Mesodermal cell (in vitro differentiated cells): ENCODE data around the gene CFAP58. TPM values are rescaled to one million over a fixed set of nuclear protein-coding genes. Genes with fewer than 3 reads are reported as not detected.

ENCODE experiments used
- H3K27ac ChIP-seq: 2 replicates; pipeline ENCODE4 v1.7.0; 2013; ENCODE audit warnings: mild to moderate bottlenecking, low read depth, low read length, moderate library complexity; ENCODE audit not compliant: severe bottlenecking
- H3K36me3 ChIP-seq: 2 replicates; pipeline ENCODE4 v1.7.1; 2013; ENCODE audit warnings: mild to moderate bottlenecking, low read length, moderate library complexity; ENCODE audit not compliant: control insufficient read depth, insufficient read depth
- H3K4me1 ChIP-seq: one replicate; pipeline ENCODE4 v1.7.1; 2013; ENCODE audit warnings: mild to moderate bottlenecking, low read length; ENCODE audit not compliant: insufficient read depth, control insufficient read depth, poor library complexity, severe bottlenecking
- H3K4me3 ChIP-seq: 2 replicates; pipeline ENCODE4 v1.7.0; 2013; ENCODE audit warnings: low read length, control low read depth, mild to moderate bottlenecking; ENCODE audit not compliant: insufficient read depth, poor library complexity, severe bottlenecking; ENCODE audit errors: extremely low read depth
- H3K9me3 ChIP-seq: 2 replicates; pipeline ENCODE4 v1.7.1; 2013; ENCODE audit warnings: mild to moderate bottlenecking, low read length, moderate library complexity; ENCODE audit not compliant: control insufficient read depth
- WGBS, 2 experiments: methylation state at CpG; one replicate each; pipeline ENCODE4 v1.1.5; 2013; ENCODE audit warnings: missing lambda C conversion rate in 2 of 2; ENCODE audit not compliant: insufficient coverage in 2 of 2; 5-methylcytosine and 5-hydroxymethylcytosine counted together
- polyA plus RNA-seq, 2 experiments: library from polyadenylated mRNA; stranded (reverse); fragments of 50-300 nt; gene quantifications; one replicate each; pipeline ENCODE4 v1.2.3, GENCODE V29; 2013

CFAP58 gene, protein sequence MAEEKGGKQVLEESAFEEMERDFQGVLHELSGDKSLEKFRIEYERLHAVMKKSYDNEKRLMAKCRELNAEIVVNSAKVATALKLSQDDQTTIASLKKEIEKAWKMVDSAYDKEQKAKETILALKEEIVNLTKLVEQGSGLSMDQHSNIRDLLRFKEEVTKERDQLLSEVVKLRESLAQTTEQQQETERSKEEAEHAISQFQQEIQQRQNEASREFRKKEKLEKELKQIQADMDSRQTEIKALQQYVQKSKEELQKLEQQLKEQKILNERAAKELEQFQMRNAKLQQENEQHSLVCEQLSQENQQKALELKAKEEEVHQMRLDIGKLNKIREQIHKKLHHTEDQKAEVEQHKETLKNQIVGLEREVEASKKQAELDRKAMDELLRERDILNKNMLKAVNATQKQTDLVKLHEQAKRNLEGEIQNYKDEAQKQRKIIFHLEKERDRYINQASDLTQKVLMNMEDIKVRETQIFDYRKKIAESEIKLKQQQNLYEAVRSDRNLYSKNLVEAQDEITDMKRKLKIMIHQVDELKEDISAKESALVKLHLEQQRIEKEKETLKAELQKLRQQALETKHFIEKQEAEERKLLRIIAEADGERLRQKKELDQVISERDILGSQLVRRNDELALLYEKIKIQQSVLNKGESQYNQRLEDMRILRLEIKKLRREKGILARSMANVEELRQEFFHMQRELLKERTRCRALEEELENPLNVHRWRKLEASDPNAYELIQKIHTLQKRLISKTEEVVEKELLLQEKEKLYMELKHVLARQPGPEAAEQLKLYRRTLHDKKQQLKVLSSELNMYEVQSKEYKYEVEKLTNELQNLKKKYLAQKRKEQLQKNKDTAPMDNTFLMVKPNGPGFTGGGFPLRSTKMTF
- polyA plus RNA-seq (2013, experiment 1 of 2): 1.7 TPM
- 1.5 TPM for polyA plus RNA-seq (2013, experiment 2 of 2)

DNA sequence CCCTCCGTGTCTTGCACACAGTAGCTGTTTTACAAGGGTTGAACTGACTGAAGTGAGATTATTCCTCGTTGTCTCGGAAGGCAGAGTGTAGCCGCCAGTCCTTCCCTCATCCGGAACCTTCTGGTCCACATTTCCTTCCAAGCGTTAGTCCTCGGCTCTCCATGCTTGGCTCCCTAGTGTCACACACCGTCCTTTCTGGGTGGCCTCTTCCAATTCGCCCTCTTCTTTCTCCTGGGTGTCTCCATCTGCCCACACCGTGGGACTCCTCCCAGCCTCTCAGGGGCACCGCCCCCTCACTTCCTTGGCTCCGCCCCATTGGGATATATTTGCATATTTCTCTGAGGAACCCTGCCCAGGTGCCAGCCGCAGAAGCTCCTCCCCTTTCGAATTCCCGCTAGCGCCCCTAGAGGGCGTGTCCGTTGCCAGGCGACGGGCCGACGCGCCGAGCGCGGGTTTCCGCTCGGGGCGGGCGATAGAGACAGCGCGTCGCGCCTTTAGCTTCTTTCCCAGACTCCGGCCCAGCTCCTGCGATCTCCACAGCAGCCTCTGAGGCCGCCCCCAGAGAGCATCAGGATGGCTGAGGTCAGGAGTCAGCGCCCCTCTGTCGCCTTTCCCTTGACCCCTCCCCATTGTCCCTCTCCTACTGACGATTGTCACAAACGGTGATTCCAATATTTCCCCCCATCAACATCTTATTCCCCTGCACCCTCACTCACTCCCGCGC, at the start of gene CFAP58:
TSS of gene CFAP58 (plus strand) at position 509 of the 724 bp plus-strand sequence. CDS start at position 574, 65 bp downstream.
- WGBS, 2 experiments: 26 to 31% methylated on average over 38 to 40 of the region's 43 CpGs
- Histone ChIP-seq H3K9me3 (no peaks in the 10 kb centered on the region), H3K4me3 (no peak within 1 kb of the TSS), H3K27ac (no peak within 1 kb of the TSS), H3K36me3 (no peaks in the 10 kb centered on the region), H3K4me1 (no peaks in the 10 kb centered on the region)

DNA sequence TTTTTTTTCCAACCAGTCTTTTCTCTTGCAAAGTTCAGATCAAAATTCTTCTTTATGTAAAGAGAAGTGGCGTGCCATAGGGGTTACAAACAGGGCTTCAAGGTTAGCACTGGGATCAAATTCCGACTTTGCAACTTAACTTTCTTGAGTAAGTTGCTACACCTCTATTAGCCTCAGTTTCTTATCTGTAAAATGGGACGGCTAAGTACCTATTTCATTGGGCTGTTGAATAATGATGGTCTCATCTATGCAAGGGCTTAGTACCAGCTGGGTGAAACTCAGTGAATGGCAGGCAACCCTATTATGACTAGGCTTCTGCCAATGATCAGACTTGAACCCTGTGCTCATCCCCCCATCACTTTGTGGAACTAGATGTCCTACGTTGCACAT, 49.3 kb upstream of the CFAP58 start:
- Histone ChIP-seq H3K9me3 (peaks cover 10% of the 10 kb centered on the region), H3K4me3 (no peak overlapping the region), H3K27ac (no peak overlapping the region), H3K36me3 (peaks cover 8% of the 10 kb centered on the region), H3K4me1 (peaks cover 25% of the 10 kb centered on the region)
- WGBS, 2 experiments: 94 to 100% methylated on average over 1 to 3 of the region's 4 CpGs

DNA sequence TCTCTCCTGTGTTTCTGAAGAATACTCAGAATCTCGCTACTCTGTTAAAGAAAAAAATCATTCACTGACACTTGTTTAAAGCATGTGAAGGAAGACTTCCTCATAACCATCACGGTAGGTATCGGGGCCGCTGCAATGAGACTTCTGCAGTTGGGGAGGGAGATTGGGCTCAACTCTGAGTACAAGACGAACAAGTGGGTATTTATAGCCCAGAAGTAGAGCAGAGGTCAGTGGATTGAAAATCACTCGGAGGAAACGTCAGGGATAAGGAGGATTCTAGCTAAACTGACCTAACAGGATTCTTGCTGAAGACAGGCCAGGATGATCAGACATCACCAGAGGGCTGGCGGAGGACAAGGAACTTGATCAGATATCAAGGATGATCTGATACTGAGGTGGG, 48.7 kb upstream of the CFAP58 start:
- no peak overlapping the region for H3K27ac ChIP-seq
- H3K9me3 ChIP-seq: peaks cover 10% of the 10 kb centered on the region
- peaks cover 13% of the 10 kb centered on the region for H3K36me3 ChIP-seq
- peaks cover 19% of the 10 kb centered on the region for H3K4me1 ChIP-seq
- no peak overlapping the region for H3K4me3 ChIP-seq
- 90 to 95% methylated on average over 5 to 7 of the region's 8 CpGs for WGBS, 2 experiments

DNA sequence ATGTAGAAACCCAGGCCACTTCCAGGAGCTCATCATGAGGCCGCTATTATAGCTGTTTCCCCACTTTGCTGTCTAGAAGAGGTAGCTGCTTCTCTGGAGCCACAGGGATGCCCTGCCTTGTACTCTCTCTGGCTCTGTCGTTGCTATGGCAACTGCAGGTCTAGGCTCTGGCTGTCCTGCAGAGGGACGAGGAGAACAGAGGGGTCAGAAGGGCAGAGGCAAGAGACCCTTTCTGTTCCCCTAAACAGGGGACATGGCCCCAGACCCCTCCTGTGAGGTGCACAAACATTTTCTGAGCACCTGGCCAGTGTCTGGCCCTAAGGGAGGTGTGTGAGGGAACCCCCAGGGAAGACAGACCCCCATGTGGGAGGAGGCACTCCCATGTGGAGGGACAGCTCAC, 46.7 kb upstream of the CFAP58 start:
- H3K36me3 ChIP-seq: peaks cover 33% of the 10 kb centered on the region
- no peak overlapping the region for H3K27ac ChIP-seq
- H3K4me1 ChIP-seq: peaks cover 6% of the 10 kb centered on the region
- H3K9me3 ChIP-seq: peaks cover 10% of the 10 kb centered on the region
- no peak overlapping the region for H3K4me3 ChIP-seq
- 68 to 83% methylated on average over 2 to 3 of the region's 3 CpGs for WGBS, 2 experiments

DNA sequence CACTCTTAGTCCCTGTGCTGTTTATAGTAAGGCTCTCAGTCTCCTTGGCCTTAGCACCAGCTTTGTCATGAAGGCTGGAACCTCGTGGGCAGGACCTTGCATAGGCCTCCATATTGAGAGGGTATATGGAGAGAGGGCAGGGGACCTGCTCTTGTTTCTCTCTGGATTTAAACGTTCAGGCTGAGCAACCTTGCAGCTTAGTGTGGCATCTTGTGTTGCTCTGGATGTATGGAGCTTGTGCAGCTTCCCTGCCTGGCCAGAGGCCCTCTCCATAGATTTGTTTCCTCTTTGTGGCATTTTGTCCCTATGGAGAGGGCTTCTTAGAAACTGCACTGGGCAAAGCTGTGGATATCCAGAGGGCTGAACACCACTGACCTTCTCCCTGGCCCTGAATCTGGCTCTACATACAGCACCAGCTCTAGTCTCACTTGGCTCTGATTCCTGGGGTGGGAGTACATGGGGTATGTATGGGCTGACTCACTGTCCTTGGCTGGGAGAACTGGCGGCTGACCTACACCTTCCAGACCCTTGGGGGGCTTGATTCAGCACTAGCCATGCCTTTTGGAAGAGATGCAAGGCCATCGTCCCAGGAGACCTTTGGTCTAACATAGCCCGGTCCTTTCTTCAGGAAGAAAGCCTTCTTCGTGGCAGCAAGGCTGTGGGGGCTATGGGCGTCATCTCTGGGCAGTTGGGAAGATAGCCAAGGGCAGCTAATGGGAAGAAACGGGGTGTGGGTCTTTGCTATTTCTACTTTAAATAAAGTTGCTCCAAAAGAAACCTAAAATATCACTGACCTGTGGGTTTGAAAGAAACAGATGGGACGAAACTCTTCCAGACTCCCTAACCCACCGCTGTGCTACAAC, 45.8 kb upstream of the CFAP58 start:
- WGBS, 2 experiments: 77 to 92% methylated on average over 4 of the region's 10 CpGs
- Histone ChIP-seq H3K36me3 (peaks cover 42% of the 10 kb centered on the region), H3K27ac (no peak overlapping the region), H3K4me1 (peaks cover 6% of the 10 kb centered on the region), H3K4me3 (no peak overlapping the region), H3K9me3 (peaks cover 10% of the 10 kb centered on the region)

DNA sequence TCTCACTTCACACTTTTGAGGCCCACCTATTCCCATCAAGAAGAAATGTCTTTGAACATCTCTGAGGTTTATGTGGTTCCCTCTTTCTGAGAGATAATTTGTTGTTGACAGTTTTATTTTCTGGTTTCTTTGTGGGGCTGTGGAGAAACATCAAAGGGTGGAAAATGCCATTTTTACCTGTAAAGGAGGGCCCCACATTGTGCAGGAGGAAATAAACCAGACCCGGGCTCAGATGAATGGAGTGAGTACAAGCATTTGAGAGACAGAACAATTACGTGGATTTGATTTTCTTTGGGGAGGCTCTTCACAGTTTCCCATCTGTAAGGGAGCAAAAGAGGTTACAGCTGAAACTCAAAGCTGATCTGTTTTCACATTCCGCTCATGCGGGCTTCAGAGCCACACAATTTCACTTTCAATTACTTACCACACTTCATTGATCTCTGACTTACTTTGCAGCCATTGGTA, 45.2 kb upstream of the CFAP58 start:
- peaks cover 48% of the 10 kb centered on the region for H3K36me3 ChIP-seq
- 93 to 94% methylated on average over 4 of the region's 4 CpGs for WGBS, 2 experiments
- H3K4me1 ChIP-seq: peaks cover 6% of the 10 kb centered on the region
- no peak overlapping the region for H3K27ac ChIP-seq
- H3K4me3 ChIP-seq: no peak overlapping the region
- peaks cover 10% of the 10 kb centered on the region for H3K9me3 ChIP-seq

DNA sequence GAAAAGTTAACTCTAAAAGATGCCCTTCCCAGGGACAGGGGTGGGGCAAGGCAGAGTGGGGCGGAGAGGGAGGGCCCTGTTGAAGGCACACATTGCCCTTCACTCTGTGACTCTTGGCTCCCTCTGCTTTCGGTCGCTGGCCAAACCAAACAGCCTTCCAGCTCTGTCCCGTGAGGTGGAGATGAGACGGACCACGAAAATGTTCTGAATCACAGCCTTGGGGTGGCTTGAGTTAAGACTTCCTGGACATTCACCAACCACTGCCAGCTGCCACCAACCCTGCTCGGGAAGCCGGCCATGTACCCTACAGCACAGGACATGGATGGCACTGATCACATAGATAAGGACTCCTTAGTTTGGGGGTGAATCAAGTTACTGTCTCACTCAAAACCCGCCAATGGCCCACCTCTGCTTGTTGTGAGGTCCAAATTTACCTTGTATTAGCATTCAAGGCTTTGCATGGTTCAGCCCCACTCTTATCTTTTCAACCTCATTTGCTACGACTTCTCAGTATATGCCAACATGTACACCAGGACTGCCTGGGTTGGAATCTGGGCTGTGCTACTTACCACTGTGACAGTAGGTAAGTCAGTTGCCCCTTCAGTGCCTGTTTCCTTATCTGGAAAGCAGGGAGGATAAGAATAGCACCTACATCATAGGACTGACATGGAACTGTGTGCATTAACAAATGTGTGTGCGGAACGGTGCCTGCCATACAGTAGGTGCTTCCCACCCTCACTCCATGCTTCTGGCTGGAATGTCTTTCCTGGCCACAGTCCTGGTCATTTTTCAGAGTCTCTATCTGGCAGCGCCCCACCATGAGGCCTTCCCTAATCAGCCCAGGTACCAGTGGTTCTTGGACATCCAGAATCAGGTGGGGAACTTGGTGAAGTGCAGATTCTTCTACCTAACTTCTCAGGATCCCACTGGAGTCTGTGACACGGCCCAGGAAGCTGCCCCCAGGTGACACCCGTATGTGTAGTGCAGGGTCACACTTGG, 43.4 kb upstream of the CFAP58 start:
- H3K27ac ChIP-seq: no peak overlapping the region
- H3K9me3 ChIP-seq: no peaks in the 10 kb centered on the region
- peaks cover 6% of the 10 kb centered on the region for H3K4me1 ChIP-seq
- 95 to 98% methylated on average over 12 to 13 of the region's 15 CpGs for WGBS, 2 experiments
- no peak overlapping the region for H3K4me3 ChIP-seq
- peaks cover 65% of the 10 kb centered on the region for H3K36me3 ChIP-seq

DNA sequence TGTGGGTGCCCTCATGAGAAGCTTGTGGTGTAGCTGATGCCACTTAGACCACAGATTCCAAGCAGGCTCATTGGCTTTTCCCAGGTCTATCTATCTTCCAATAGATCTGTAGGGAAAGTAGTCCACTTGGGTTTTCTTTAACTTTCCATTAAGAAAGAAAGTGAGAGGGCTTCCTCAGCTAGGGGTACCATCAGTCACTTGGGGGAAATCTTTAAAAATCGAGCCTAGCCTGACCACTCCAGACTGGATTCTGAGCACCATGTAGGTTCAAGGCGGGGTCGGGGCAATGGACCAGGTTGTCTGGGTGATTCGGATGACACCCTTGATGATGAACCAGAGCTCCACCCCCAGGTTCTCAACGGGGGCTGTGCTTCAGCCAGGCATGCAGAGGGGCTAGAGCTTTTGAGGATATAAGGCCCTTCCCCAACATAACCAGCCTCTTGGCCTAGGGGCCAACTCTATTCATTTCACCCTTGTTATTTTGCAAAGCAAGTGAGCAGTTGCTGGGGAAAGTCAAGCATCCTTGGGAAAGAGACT, 42.4 kb upstream of the CFAP58 start:
- no peaks in the 10 kb centered on the region for H3K9me3 ChIP-seq
- WGBS, 2 experiments: 88 to 92% methylated on average over 4 to 5 of the region's 5 CpGs
- H3K36me3 ChIP-seq: peaks cover 75% of the 10 kb centered on the region
- H3K4me3 ChIP-seq: no peak overlapping the region
- H3K27ac ChIP-seq: no peak overlapping the region
- H3K4me1 ChIP-seq: peaks cover 6% of the 10 kb centered on the region
